Neural cell (in vitro differentiated cells): ENCODE results near the gene DNAH10. TPM values are rescaled to one million over a fixed set of nuclear protein-coding genes. Genes with fewer than 3 reads are reported as not detected.

Source experiments
- H2AFZ ChIP-seq: fragments of 200-600, 300-800 bp; sonication (generic), shearing (Covaris generic); 2 replicates; pipeline ENCODE4 v1.6.0; 2014; ENCODE audit warnings: low read depth, mild to moderate bottlenecking, antibody characterized with exemption, low read length, moderate library complexity
- H3F3A ChIP-seq: fragments of 200-600 bp; shearing (Covaris generic); 2 replicates; pipeline ENCODE4 v1.6.1; 2016; ENCODE audit warnings: mild to moderate bottlenecking, moderate library complexity, mixed read lengths, antibody characterized with exemption, low read length; ENCODE audit not compliant: insufficient read depth, poor library complexity, severe bottlenecking
- H3K27ac ChIP-seq: fragments of 200-600, 300-800 bp; sonication (generic), shearing (Covaris generic); 2 replicates; pipeline ENCODE4 v1.5.1; 2014; ENCODE audit warnings: mild to moderate bottlenecking, low read length, moderate library complexity
- H3K27me3 ChIP-seq: fragments of 300-800, 200-600 bp; sonication (generic), shearing (Covaris generic); 2 replicates; pipeline ENCODE4 v1.6.0; 2014; ENCODE audit warnings: mild to moderate bottlenecking, low read depth, low read length, moderate library complexity; ENCODE audit not compliant: insufficient read depth
- H3K36me3 ChIP-seq: fragments of 300-800, 200-600 bp; sonication (generic), shearing (Covaris generic); 2 replicates; pipeline ENCODE4 v1.5.1; 2014; ENCODE audit warnings: mild to moderate bottlenecking, antibody characterized with exemption, low read length, moderate library complexity; ENCODE audit not compliant: insufficient read depth
- H3K4me2 ChIP-seq: fragments of 300-800, 200-600 bp; sonication (generic), shearing (Covaris generic); 2 replicates; pipeline ENCODE4 v1.6.0; 2014; ENCODE audit warnings: mild to moderate bottlenecking, low read length
- H3K4me3 ChIP-seq: fragments of 300-800, 200-600 bp; sonication (generic), shearing (Covaris generic); 2 replicates; pipeline ENCODE4 v1.5.1; 2014; ENCODE audit warnings: mild to moderate bottlenecking, low read length, moderate library complexity
- H3K79me2 ChIP-seq: fragments of 200-600 bp; shearing (Covaris generic); replicated peaks from 2 replicates; pipeline ENCODE4 v1.6.0; 2014; ENCODE audit warnings: mild to moderate bottlenecking, low read length, moderate library complexity; ENCODE audit not compliant: insufficient read depth
- H3K9ac ChIP-seq: fragments of 300-800, 200-600 bp; sonication (generic), shearing (Covaris generic); 2 replicates; pipeline ENCODE4 v1.6.1; 2016; ENCODE audit warnings: mild to moderate bottlenecking, low read length, mixed read lengths
- H3K9me2 ChIP-seq: fragments of 200-600 bp; shearing (Covaris generic); 2 replicates; pipeline ENCODE4 v1.6.1; 2016; ENCODE audit warnings: mild to moderate bottlenecking, low read length, mixed read lengths; ENCODE audit not compliant: insufficient read depth
- H3K9me3 ChIP-seq: fragments of 200-600, 300-800 bp; sonication (generic), shearing (Covaris generic); 2 replicates; pipeline ENCODE4 v1.6.1; 2016; ENCODE audit warnings: mild to moderate bottlenecking, mixed run types, low read length, moderate library complexity, mixed read lengths
- H4K20me1 ChIP-seq: fragments of 200-600 bp; shearing (Covaris generic); 2 replicates; pipeline ENCODE4 v1.6.1; 2016; ENCODE audit warnings: mild to moderate bottlenecking, mixed run types; ENCODE audit not compliant: insufficient read depth
- CTCF ChIP-seq: fragments of 450-650 bp; IDR thresholded peaks from 2 replicates; pipeline ENCODE4 v1.5.1; 2014; ENCODE audit warnings: antibody characterized with exemption, mild to moderate bottlenecking, moderate library complexity; ENCODE audit not compliant: poor library complexity, severe bottlenecking
- EP300 ChIP-seq: fragments of 450-650 bp; conservative IDR thresholded peaks from 2 replicates; pipeline ENCODE4 v1.6.1; 2014; ENCODE audit warnings: antibody characterized with exemption, mild to moderate bottlenecking, moderate library complexity; ENCODE audit not compliant: poor library complexity, severe bottlenecking
- EZH2 ChIP-seq: fragments of 200-600, 300-800 bp; shearing (Covaris generic), sonication (generic); IDR thresholded peaks from 2 replicates; pipeline ENCODE4 v1.6.1; 2014; ENCODE audit warnings: antibody characterized with exemption, low read length, borderline replicate concordance, mild to moderate bottlenecking; ENCODE audit not compliant: insufficient read depth, poor library complexity, severe bottlenecking
- MXI1 ChIP-seq: fragments of 450-650 bp; conservative IDR thresholded peaks from 2 replicates; pipeline ENCODE4 v1.6.1; 2014; ENCODE audit warnings: antibody characterized with exemption, mild to moderate bottlenecking; ENCODE audit not compliant: poor library complexity, severe bottlenecking
- POLR2AphosphoS5 ChIP-seq: IDR thresholded peaks from 2 replicates; pipeline ENCODE4 v1.6.1; 2012
- RAD21 ChIP-seq: fragments of 450-650 bp; conservative IDR thresholded peaks from 2 replicates; pipeline ENCODE4 v1.6.1; 2014; ENCODE audit warnings: antibody characterized with exemption, mild to moderate bottlenecking, moderate library complexity
- REST ChIP-seq: IDR thresholded peaks from 2 replicates; pipeline ENCODE4 v1.6.1; 2012; ENCODE audit warnings: borderline replicate concordance
- SMC3 ChIP-seq: fragments of 450-650 bp; conservative IDR thresholded peaks from 2 replicates; pipeline ENCODE4 v1.6.1; 2014; ENCODE audit warnings: antibody characterized with exemption, mild to moderate bottlenecking, moderate library complexity; ENCODE audit not compliant: poor library complexity
- TAF1 ChIP-seq: IDR thresholded peaks from 2 replicates; pipeline ENCODE4 v1.6.1; 2012; ENCODE audit warnings: low read depth
- polyA plus RNA-seq: library from polyadenylated mRNA; depleted of rRNA; stranded (reverse); fragments of >200 nt; gene quantifications from 2 replicates; pipeline ENCODE4 v1.2.3, GENCODE V29; 2014

The DNAH10 gene
- polyA plus RNA-seq, 1 donor from 2014 or later: 1.9 TPM

DNA sequence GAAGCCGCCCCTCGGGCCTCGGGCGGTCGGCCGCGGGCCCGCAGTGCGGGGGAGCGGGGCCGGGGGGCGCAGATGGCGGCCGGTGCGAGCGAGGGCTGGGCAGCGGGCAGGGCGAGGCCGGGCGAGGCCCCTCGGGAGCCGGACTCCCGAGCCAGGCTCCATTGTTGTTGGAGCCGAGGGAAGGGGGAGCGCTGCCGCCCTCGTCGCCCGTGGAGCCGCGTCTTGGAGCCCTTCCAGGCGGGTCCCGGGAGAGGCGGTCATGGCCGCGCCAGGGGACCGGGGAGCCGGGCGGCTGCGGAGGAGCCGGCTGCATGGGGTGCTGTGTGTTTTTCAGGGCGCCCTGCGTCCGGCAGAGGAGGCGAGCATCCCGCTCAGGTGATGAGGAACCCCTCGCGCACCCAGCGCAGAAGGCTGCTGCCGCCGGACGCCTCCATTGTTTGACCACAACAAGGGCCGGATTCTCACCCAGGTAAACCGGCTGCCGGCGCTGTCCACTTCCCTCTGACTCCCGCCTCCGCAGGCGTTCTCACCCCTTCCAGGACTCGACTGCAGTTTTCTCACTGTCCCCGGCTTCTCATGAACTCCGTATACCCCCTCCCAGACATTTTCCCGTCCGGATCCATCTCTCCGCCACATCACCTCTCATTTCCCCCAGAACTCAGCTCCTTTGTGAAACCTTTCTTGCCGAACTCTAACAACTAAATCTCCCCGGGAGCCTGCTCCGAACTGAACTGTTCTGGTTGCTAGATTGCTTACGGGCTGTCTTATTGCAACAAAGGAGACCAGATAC lies 211.6 kb downstream of the DNAH10 start:
- Histone ChIP-seq H3K27ac (peak overlapping the region; percentile 75), H3K4me2 (peak overlapping the region; percentile 72), H3K36me3 (no peaks in the 10 kb centered on the region), H3K27me3 (no peaks in the 10 kb centered on the region), H3K79me2 (peaks cover 80% of the 10 kb centered on the region), H3K9ac (peak overlapping the region; percentile 83), H2AFZ (no peak overlapping the region), H3K9me3 (no peaks in the 10 kb centered on the region), H3K9me2 (no peaks in the 10 kb centered on the region), H3F3A (no peaks in the 10 kb centered on the region), H3K4me3 (peak overlapping the region; percentile 90), H4K20me1 (no peaks in the 10 kb centered on the region)
- no peak for TF ChIP-seq RAD21

DNA sequence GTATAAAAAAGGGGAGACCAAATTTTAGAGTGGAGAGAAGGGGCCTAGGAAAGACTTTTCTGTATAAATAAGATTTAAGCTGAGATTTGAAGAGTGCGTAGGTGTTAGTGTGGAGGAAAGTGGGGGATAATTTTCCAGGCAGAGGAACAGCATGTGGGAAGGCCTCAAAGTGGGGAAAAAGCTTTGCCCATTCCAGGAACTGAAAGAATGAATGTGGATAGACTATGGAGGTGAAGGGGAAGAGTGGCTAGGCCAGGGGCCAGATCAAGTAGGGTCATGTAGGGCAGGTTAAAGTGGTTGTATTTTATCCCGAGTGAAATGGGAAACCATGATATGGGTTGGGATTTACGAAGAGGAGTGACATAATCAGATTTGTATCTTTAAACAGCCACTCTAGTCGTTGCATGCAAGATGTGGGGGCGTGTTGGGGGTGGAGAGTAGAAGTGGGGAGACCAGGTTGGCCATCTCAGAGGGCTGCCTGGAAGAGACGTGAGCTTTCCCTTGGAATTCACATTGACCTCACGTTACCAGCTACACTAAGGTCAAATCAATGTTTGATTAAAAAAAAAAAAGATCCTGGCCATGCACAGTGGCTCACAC lies 214.2 kb downstream of the DNAH10 start:
- Histone ChIP-seq H3F3A (no peaks in the 10 kb centered on the region), H3K9ac (no peak overlapping the region), H3K36me3 (no peaks in the 10 kb centered on the region), H2AFZ (no peak overlapping the region), H3K79me2 (peaks cover 80% of the 10 kb centered on the region), H3K27me3 (no peaks in the 10 kb centered on the region), H3K27ac (no peak overlapping the region), H3K9me3 (no peaks in the 10 kb centered on the region), H3K4me3 (no peak overlapping the region), H3K4me2 (no peak overlapping the region), H4K20me1 (no peaks in the 10 kb centered on the region), H3K9me2 (no peaks in the 10 kb centered on the region)
- no peak for TF ChIP-seq REST
- no peak for TF ChIP-seq SMC3
- no peak for TF ChIP-seq POLR2AphosphoS5
- no peak for TF ChIP-seq RAD21
- TF ChIP-seq EZH2: no peak
- no peak for TF ChIP-seq TAF1
- TF ChIP-seq MXI1: no peak
- no peak for TF ChIP-seq EP300
- no peak for TF ChIP-seq CTCF
